ENCODE data around the gene ZBTB7C. TPM values are rescaled to one million over a fixed set of nuclear protein-coding genes. Genes with fewer than 3 reads are reported as not detected.
A peak's percentile ranks its signal among the peaks of the same experiment; 100 is the strongest.

ZBTB7C gene
- total RNA-seq, 1 donor from 2014 or later = 0.17 TPM

DNA sequence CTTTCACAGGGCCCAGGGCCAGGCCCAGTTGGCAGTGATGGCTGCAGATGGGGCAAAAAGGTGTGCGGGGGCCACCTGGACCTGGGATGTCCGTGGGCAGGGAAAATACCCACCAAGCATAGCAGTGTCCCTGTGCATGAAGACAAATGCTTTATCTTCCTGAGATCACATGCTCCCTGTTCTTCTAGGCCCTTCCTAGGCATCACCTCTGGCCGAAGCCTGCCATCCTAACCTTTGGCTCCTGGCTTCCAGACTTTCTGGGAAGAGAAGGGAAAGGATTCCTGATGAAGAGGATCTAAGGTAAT lies 373.7 kb downstream of the ZBTB7C start:
- no peak overlapping the region for H3K4me3 ChIP-seq (ENCODE audit: low read depth, low read length)
- TF ChIP-seq, protein P1, sequence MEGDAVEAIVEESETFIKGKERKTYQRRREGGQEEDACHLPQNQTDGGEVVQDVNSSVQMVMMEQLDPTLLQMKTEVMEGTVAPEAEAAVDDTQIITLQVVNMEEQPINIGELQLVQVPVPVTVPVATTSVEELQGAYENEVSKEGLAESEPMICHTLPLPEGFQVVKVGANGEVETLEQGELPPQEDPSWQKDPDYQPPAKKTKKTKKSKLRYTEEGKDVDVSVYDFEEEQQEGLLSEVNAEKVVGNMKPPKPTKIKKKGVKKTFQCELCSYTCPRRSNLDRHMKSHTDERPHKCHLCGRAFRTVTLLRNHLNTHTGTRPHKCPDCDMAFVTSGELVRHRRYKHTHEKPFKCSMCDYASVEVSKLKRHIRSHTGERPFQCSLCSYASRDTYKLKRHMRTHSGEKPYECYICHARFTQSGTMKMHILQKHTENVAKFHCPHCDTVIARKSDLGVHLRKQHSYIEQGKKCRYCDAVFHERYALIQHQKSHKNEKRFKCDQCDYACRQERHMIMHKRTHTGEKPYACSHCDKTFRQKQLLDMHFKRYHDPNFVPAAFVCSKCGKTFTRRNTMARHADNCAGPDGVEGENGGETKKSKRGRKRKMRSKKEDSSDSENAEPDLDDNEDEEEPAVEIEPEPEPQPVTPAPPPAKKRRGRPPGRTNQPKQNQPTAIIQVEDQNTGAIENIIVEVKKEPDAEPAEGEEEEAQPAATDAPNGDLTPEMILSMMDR (conservative IDR thresholded peaks at IDR 0.05; ENCODE audit: low read depth, low read length) = no peak
- DNase-seq (ENCODE audit: low read depth) = no peak

DNA sequence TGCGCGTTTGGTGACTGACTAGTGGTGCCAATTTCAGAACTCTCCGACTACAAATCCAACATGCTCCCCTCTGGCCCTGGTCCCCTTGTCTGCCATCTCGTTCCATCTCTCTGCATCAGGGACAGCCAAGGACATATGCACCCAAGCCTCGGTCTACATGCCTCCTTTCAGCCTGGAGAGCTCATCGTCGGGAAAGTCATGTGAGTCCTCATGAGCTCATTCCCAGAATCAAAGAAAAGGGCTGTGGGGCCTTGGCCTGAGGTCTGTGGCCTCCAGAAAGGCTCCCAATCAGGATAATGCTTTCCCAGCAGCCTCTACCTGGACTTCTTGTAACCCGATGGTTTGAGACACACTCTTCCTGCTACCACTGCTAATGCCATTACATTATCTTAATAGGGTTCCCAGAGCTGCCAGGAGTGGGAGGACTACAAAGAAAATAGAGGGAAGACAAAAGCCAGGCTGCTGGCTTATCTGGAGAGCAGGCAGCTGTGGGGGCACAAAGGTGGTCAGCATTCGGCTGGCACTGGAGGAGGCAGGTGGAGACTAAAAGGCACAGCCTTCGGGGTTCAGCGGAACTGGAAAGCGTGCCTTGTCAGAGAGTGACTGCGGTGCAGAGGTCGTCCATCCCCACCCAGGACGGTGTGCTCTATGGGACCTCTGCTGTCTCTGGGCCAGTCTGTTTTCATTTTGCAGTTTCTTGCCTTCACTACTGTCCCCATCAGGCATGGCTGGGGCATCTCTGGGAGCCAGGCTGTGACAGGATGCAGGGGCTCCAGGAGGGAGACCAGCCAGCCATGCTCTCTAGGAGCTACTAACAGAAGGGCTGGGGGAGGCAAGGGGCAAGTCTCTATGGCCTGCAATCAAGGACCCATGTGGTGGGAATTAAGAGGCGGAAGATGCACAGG lies 374.3 kb downstream of the ZBTB7C start:
- TF ChIP-seq, protein P1 (conservative IDR thresholded peaks at IDR 0.05; ENCODE audit: low read depth, low read length) = no peak
- H3K4me3 ChIP-seq (ENCODE audit: low read depth, low read length) = no peak overlapping the region
- DNase-seq (ENCODE audit: low read depth) = no peak

DNA sequence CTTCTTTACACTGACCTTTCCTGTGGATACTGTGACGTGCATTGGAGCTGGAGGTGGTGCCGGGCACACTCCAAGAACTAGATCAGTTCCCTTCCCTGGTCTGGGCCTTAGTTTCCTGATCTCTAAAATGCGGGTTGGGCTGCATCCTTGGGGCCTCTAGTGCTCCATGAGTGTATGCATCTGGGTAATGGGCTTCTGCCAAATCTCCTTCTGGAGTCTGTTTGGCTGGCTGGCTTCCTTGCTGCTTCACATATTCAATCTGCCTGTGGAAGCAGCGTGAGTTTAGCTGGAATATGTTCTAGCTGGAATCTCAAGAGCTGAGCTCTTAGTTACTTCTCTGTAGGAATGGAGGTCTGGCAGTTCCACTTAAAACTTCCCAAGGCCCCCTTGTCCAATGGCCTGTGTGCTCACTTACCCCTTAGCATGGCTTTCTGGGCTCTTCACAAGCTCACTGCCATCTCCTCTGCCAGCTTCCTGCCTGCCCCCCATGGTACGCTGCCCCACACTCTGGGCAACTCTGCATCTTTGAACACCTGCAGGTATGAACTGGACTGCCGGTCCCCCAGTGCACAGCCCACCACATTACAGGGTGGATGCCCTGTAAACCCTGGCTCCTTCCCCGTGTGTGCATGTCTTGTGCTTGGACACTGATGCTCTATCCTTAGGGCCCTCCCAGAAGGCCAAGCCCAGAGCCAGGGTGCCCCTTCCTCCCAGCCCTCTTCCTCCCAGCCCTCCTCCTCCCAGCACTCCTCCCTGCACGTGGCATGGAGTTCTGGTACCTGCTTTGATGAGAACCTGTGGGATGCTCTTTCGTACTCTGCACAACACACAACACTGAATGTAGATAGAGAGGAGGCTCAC lies 375.2 kb downstream of the ZBTB7C start:
- TF ChIP-seq, protein P1 (conservative IDR thresholded peaks at IDR 0.05; ENCODE audit: low read depth, low read length) = no peak
- H3K4me3 ChIP-seq (ENCODE audit: low read depth, low read length) = no peak overlapping the region
- DNase-seq (ENCODE audit: low read depth) = no peak

- TF ChIP-seq, protein P1 (conservative IDR thresholded peaks at IDR 0.05; ENCODE audit: low read depth, low read length) = no peak
- no peak for DNase-seq (ENCODE audit: low read depth)
- H3K4me3 ChIP-seq (ENCODE audit: low read depth, low read length) = no peak overlapping the region
Observed at GRCh38 chr18:48032876-48033789, 376.1 kb downstream of the ZBTB7C start.

DNA sequence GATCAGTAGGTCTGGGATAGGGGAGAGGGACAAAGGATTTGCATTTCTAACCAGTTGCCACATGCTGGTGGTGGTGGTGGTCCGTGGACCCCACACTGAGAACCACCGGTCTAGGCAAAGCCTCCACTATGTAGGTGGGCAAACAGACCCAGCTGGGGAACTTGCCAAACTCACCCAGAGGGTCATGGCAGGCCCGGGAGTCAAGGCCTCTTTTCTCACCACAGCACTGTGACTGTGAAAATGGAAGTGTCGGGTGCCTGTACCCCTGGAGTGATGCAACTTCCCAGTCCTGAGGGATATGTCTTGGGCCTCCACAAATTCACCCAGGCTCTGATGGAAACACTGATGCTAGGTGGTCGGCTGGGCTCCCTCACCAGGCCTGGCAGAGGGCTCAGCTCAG lies 377.5 kb downstream of the ZBTB7C start:
- H3K4me3 ChIP-seq (ENCODE audit: low read depth, low read length) = no peak overlapping the region
- TF ChIP-seq, protein P1 (conservative IDR thresholded peaks at IDR 0.05; ENCODE audit: low read depth, low read length) = no peak
- DNase-seq (ENCODE audit: low read depth) = no peak

GRCh38 chr18:48030616-48031480 lies 378.3 kb downstream of the ZBTB7C start:
- TF ChIP-seq, protein P1 (conservative IDR thresholded peaks at IDR 0.05; ENCODE audit: low read depth, low read length) = peak; percentile 87
- DNase-seq (ENCODE audit: low read depth) = no peak
- no peak overlapping the region for H3K4me3 ChIP-seq (ENCODE audit: low read depth, low read length)

Measured in epithelial cell of proximal tubule (primary cell).